ENCODE measurements around the gene S100A11.
A peak's percentile ranks its signal among the peaks of the same experiment; 100 is the strongest.
"Not testable (repeated sequence)": the region's sequence is repeated elsewhere in the genome, so short reads cannot be mapped to it uniquely, and the experiment has no call there.

Gene S100A11

GRCh38 chr1:152036267-152037216 lies at the start of gene S100A11:
Gene S100A11 (minus strand): TSS chr1:152037004. CDS start chr1:152036915, 89 bp downstream.
- DNase-seq (ENCODE audit: low read depth), result peak; percentile 68

GRCh38 chr1:152084853-152085252 lies 48.0 kb upstream of the S100A11 start:
- no peak for DNase-seq (ENCODE audit: low read depth)

GRCh38 chr1:152081026-152081425 lies 44.2 kb upstream of the S100A11 start:
- not testable (repeated sequence) for DNase-seq (ENCODE audit: low read depth)

GRCh38 chr1:152080494-152080893 lies 43.7 kb upstream of the S100A11 start:
- DNase-seq (ENCODE audit: low read depth), result not testable (repeated sequence)

- DNase-seq (ENCODE audit: low read depth), result no peak
These were observed 42.1 kb upstream of the S100A11 start for GRCh38 chr1:152078831-152079441.

- DNase-seq (ENCODE audit: low read depth), result no peak
These were observed 35.5 kb upstream of the S100A11 start for GRCh38 chr1:152072311-152072710.

- no peak for DNase-seq (ENCODE audit: low read depth)
These were observed 34.3 kb upstream of the S100A11 start for GRCh38 chr1:152071123-152071522.

GRCh38 chr1:152067929-152068328 lies 31.1 kb upstream of the S100A11 start:
- DNase-seq (ENCODE audit: low read depth), result no peak

- DNase-seq (ENCODE audit: low read depth), result no peak
These were observed 30.3 kb upstream of the S100A11 start for GRCh38 chr1:152067150-152067549.

- DNase-seq (ENCODE audit: low read depth), result no peak
These were observed 25.1 kb upstream of the S100A11 start for GRCh38 chr1:152061952-152062351.

- DNase-seq (ENCODE audit: low read depth), result no peak
These were observed 16.6 kb upstream of the S100A11 start for GRCh38 chr1:152053375-152053774.

- DNase-seq (ENCODE audit: low read depth), result peak; percentile 71
These were observed 15.8 kb upstream of the S100A11 start for GRCh38 chr1:152052606-152053005.

- no peak for DNase-seq (ENCODE audit: low read depth)
These were observed 14.3 kb upstream of the S100A11 start for GRCh38 chr1:152050886-152051675.

GRCh38 chr1:152049291-152050083 lies 12.7 kb upstream of the S100A11 start:
- no peak for DNase-seq (ENCODE audit: low read depth)

GRCh38 chr1:152048416-152049009 lies 11.7 kb upstream of the S100A11 start:
- peak; percentile 50 for DNase-seq (ENCODE audit: low read depth)

GRCh38 chr1:152047730-152048415 lies 11.1 kb upstream of the S100A11 start:
- DNase-seq (ENCODE audit: low read depth), result peak; percentile 80

GRCh38 chr1:152047413-152047729 lies 10.6 kb upstream of the S100A11 start:
- DNase-seq (ENCODE audit: low read depth), result no peak

GRCh38 chr1:152044386-152044785 lies 7.6 kb upstream of the S100A11 start:
- no peak for DNase-seq (ENCODE audit: low read depth)

- no peak for DNase-seq (ENCODE audit: low read depth)
These were observed 7.1 kb upstream of the S100A11 start for GRCh38 chr1:152043870-152044269.

GRCh38 chr1:152042030-152042429 lies 5.2 kb upstream of the S100A11 start:
- no peak for DNase-seq (ENCODE audit: low read depth)

- no peak for DNase-seq (ENCODE audit: low read depth)
These were observed 3.1 kb upstream of the S100A11 start for GRCh38 chr1:152039886-152040285.

Data from stimulated activated CD8-positive, alpha-beta memory T cell treated with anti-CD3 and anti-CD28 coated beads, Interleukin-4, amount 100 ng/mL, for 24 hours (primary cell).